ENCODE measurements around the gene MED20.

Gene MED20, protein sequence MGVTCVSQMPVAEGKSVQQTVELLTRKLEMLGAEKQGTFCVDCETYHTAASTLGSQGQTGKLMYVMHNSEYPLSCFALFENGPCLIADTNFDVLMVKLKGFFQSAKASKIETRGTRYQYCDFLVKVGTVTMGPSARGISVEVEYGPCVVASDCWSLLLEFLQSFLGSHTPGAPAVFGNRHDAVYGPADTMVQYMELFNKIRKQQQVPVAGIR

GRCh38 chr6:41920921-41921711, at the start of gene MED20, which contains the start of gene BYSL:
TSS of gene MED20 (minus strand) at chr6:41921139. CDS start at chr6:41921018, 121 bp downstream.
TSS of gene BYSL (plus strand) at chr6:41921499. CDS start at chr6:41921563, 64 bp downstream.
- in situ Hi-C loops (cut with MboI; ENCODE audit: low sequenced_read_pairs, unreplicated experiment), result no loop called here
- peak; percentile 97 for DNase-seq (ENCODE audit: low spot score)

DNA sequence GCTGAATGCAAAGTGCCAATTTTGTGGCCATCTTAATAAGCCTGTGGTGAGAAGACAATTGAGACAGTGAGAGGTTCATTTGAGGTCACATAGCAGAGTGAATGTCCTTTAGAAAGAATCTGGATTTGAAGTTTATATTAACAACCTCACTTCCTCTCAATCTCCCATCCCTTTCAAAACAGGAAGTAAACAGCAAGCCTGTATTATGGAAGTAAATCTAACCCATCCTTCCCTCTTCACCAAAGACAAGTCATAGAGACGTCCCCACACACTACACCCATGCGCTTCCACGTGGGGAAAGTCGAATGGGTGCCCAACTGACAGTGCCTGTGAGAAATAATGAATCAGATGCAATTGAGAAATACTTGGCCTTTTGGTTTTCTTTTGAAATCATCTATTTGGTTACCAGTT, 49.5 kb upstream of the MED20 start:
- no peak for DNase-seq (ENCODE audit: low spot score)
- TF ChIP-seq CTCF (IDR thresholded peaks at IDR 0.05; ENCODE audit: borderline replicate concordance, control extremely low read depth, extremely low read depth, insufficient read depth, missing control alignments), result no peak
- in situ Hi-C loops (cut with MboI; ENCODE audit: low sequenced_read_pairs, unreplicated experiment), result no loop called here

More at GRCh38 chr6:41920921-41921711, at the start of gene MED20, which contains the start of gene BYSL:
- TF ChIP-seq CTCF (IDR thresholded peaks at IDR 0.05; ENCODE audit: borderline replicate concordance, control extremely low read depth, extremely low read depth, insufficient read depth, missing control alignments), result peak; percentile 88

- in situ Hi-C loops (cut with MboI; ENCODE audit: low sequenced_read_pairs, unreplicated experiment), result no loop called here
Measured at GRCh38 chr6:41967312-41968287, 46.7 kb upstream of the MED20 start.

GRCh38 chr6:41966961-41967311, 46.0 kb upstream of the MED20 start:
- in situ Hi-C loops (cut with MboI; ENCODE audit: low sequenced_read_pairs, unreplicated experiment), result no loop called here
- no peak for TF ChIP-seq CTCF (IDR thresholded peaks at IDR 0.05; ENCODE audit: borderline replicate concordance, control extremely low read depth, extremely low read depth, insufficient read depth, missing control alignments)
- DNase-seq (ENCODE audit: low spot score), result no peak

More at GRCh38 chr6:41967312-41968287, 46.7 kb upstream of the MED20 start:
- DNase-seq (ENCODE audit: low spot score), result no peak
- no peak for TF ChIP-seq CTCF (IDR thresholded peaks at IDR 0.05; ENCODE audit: borderline replicate concordance, control extremely low read depth, extremely low read depth, insufficient read depth, missing control alignments)

- TF ChIP-seq CTCF (IDR thresholded peaks at IDR 0.05; ENCODE audit: borderline replicate concordance, control extremely low read depth, extremely low read depth, insufficient read depth, missing control alignments), result no peak
- DNase-seq (ENCODE audit: low spot score), result no peak
- in situ Hi-C loops (cut with MboI; ENCODE audit: low sequenced_read_pairs, unreplicated experiment), result no loop called here
Measured at GRCh38 chr6:41966214-41966920, 45.4 kb upstream of the MED20 start.

Measured in GM13976 (cell line).